ENCODE data around the gene GDF15.

DNA sequence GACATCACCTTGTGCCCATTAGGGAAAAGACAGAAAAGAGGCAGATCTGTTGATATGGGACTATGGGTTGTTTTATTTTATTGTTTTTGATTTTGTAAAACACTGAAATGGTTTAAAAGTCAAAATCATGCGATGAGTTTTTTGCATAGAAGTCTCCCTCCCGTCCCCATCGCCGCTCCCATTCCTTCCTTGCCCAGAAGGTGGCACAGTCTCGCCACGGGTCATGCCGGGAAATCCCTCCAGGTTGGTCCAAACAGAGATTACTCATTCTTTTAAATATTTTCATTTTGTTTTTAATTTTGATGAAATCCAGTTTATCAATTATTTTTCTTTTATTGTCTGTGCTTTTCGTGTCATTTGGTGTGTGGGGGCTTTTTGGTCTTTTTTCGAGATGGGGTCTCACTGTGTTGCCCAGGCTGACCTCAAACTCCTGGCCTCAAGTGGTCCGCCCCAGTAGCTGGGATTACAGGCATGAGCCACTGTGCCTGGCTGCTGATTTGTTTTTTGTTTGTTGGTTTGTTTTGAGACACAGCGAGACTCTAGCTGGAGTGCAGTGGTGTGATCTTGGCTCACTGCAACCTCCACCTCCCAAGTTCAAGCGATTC, 36.3 kb upstream of the GDF15 start:
- TF ChIP-seq, protein P1, sequence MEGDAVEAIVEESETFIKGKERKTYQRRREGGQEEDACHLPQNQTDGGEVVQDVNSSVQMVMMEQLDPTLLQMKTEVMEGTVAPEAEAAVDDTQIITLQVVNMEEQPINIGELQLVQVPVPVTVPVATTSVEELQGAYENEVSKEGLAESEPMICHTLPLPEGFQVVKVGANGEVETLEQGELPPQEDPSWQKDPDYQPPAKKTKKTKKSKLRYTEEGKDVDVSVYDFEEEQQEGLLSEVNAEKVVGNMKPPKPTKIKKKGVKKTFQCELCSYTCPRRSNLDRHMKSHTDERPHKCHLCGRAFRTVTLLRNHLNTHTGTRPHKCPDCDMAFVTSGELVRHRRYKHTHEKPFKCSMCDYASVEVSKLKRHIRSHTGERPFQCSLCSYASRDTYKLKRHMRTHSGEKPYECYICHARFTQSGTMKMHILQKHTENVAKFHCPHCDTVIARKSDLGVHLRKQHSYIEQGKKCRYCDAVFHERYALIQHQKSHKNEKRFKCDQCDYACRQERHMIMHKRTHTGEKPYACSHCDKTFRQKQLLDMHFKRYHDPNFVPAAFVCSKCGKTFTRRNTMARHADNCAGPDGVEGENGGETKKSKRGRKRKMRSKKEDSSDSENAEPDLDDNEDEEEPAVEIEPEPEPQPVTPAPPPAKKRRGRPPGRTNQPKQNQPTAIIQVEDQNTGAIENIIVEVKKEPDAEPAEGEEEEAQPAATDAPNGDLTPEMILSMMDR (IDR thresholded peaks at IDR 0.05): peak; percentile 84
- TF ChIP-seq POLR2A (IDR thresholded peaks at IDR 0.05; ENCODE audit: low read length) (no peak), EP300 (IDR thresholded peaks at IDR 0.05) (no peak), RFX5 (IDR thresholded peaks at IDR 0.05) (no peak)
- TF ChIP-seq, protein P2, sequence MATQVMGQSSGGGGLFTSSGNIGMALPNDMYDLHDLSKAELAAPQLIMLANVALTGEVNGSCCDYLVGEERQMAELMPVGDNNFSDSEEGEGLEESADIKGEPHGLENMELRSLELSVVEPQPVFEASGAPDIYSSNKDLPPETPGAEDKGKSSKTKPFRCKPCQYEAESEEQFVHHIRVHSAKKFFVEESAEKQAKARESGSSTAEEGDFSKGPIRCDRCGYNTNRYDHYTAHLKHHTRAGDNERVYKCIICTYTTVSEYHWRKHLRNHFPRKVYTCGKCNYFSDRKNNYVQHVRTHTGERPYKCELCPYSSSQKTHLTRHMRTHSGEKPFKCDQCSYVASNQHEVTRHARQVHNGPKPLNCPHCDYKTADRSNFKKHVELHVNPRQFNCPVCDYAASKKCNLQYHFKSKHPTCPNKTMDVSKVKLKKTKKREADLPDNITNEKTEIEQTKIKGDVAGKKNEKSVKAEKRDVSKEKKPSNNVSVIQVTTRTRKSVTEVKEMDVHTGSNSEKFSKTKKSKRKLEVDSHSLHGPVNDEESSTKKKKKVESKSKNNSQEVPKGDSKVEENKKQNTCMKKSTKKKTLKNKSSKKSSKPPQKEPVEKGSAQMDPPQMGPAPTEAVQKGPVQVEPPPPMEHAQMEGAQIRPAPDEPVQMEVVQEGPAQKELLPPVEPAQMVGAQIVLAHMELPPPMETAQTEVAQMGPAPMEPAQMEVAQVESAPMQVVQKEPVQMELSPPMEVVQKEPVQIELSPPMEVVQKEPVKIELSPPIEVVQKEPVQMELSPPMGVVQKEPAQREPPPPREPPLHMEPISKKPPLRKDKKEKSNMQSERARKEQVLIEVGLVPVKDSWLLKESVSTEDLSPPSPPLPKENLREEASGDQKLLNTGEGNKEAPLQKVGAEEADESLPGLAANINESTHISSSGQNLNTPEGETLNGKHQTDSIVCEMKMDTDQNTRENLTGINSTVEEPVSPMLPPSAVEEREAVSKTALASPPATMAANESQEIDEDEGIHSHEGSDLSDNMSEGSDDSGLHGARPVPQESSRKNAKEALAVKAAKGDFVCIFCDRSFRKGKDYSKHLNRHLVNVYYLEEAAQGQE (IDR thresholded peaks at IDR 0.05): no peak

Data from A549 (cell line).